GM19468 (cell line): ENCODE measurements around the gene UPK3B.
"Not testable (repeated sequence)": the region's sequence is repeated elsewhere in the genome, so short reads cannot be mapped to it uniquely, and the experiment has no call there.

ENCODE experiments used
- ATAC-seq: cut with Tn5 transposase; IDR thresholded peaks from one replicate; pipeline ENCODE4 v1.9.1; 2021; ENCODE audit warnings: mild to moderate bottlenecking, moderate library complexity, moderate number of reproducible peaks; ENCODE audit not compliant: unreplicated experiment; ENCODE audit errors: extremely low read depth

UPK3B gene

GRCh38 chr7:76511911-76512885 lies 1.8 kb downstream of the UPK3B start:
- ATAC-seq = not testable (repeated sequence)

DNA sequence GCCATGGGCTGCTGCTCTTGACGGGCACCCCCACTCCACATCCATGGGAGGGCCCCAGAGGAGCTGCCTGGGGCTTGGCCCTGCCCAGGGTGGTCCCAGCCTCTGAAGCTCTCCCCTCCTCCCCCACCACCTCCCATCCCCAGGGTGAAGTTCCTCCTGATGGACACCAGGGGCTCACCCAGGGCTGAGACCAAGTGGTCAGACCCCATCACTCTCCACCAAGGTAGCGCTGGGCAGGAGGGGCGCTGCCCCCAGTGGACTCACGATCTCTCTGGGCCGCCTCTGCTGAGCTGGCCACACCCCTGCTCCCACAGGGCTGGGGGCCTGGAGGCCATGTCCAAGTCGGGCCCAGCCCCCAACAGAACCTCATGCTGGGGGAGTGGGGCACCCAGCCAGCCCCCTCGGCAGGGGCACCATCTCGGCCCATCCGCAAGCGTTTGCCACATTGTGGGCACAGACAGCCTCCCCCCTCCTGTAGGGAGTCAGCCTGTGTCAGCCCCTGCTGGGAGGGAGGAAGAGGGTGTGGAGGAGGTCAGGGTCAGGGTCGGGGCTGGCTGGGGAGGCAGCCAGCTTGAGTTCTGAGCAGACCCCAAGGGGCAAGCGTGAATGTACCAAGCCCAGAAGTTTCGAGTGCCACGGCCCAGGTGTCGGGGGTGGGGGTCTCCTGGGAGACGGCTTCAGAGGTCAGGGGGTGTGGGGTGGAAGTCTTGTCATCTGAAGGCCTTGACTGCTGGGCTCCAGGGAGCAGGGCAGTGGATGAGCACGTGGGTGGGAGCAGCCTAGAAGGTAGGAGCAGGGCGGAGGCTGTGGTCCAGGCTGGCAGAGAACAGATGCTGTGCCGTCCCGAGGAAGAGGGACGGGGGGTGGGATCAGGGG lies 2.8 kb downstream of the UPK3B start:
- ATAC-seq = no peak

DNA sequence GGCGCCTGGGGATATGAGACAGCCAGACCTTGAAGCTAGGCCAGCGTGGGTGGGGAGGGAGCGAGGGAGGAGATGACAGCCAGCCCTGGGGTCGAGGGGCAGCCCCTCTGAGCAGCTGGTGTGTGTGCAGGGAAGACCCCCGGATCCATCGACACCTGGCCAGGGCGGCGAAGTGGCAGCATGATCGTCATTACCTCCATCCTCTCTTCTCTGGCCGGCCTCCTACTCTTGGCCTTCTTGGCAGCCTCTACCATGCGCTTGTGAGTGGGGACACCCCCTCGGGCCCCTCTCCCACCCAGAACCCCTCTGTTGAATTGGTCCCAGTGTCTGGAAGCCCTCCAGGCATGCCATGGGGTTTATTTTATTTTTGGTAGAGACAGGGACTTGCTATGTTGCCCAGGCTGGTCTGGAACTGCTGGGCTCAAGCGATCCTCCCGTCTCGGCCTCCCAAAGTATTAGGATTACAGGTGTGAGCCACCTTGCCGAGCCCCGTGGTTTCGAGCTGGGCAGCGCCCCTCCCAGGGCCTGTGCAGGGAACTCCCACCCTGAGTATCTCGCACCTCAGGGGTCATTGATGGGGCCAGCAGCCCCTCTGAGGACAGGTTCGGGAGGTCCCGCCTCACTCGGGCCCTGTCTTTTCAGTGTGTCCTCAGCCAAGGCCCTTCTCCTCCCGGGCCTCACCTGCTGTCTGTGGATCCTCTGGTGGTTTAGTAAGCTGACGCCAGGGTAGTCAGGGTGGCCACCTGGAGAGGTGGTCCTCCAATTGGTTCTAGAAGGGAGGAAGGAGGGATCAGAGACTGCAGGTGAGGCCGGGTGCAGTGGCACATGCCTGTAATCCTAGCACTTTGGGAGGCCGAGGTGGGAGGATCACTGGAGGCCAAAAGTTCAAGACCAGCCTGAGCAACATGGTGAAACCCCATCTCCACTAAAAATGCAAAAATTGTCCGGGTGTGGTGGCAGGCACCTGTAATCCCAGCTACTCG lies 3.8 kb downstream of the UPK3B start:
- ATAC-seq = no peak

- no peak for ATAC-seq
Measured at GRCh38 chr7:76514926-76515771, 4.8 kb downstream of the UPK3B start.

- no peak for ATAC-seq
Measured at GRCh38 chr7:76515999-76516443, 5.7 kb downstream of the UPK3B start.

DNA sequence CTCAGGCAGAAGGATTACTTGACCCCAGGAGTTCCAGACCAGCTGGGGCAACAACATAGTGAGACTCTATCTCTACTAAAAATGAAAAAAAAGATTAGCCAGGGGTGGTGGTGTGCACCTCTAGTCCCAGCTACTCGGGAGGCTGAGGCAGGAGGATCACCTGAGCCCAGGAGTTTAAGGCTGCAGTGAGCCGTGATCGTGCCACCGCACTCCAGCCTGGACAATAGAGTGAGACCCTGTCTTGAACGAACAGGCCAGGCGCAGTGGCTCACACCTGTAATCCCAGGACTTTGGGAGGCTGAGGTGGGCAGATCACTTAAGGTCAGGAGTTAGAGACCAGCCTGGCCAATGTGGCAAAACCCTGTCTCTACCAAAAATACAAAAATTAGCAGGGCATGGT lies 6.6 kb downstream of the UPK3B start:
- ATAC-seq = not testable (repeated sequence)

DNA sequence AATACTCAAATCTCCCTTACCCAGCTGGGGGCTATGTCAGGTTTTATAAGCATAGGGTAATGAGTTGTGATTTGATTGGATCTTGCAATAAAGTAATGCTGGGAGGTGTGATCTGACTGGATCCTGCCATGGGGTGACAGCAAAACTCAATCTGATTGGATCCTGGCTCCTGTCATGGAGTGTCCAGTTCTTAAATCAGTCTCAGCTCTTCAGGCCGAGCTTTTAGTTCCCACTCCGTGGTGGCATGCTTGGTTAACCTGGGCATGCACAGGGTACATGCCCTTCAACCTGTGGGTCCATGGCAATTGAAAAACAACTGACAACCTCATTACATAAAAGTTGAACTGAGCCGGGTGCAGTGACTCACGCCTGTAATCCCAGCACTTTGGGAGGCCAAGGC lies 15.8 kb downstream of the UPK3B start:
- ATAC-seq = not testable (repeated sequence)

DNA sequence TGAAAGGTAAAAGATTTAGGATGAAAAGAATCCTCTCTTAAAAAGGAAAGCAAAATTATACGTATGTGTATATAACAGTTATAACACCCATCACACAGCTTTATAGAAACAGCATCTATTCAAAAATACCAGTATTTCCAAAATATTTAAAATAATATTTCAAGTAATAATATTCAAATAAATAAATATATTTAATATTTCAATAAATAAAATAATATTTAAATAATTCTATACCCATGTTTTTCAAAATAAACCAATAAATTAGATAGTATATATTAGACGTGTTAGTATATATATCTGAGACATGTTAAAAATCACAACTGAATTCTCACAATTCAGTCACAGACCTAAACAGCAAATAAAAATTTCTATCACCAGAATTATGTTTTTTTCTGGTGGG lies 21.3 kb downstream of the UPK3B start:
- not testable (repeated sequence) for ATAC-seq

DNA sequence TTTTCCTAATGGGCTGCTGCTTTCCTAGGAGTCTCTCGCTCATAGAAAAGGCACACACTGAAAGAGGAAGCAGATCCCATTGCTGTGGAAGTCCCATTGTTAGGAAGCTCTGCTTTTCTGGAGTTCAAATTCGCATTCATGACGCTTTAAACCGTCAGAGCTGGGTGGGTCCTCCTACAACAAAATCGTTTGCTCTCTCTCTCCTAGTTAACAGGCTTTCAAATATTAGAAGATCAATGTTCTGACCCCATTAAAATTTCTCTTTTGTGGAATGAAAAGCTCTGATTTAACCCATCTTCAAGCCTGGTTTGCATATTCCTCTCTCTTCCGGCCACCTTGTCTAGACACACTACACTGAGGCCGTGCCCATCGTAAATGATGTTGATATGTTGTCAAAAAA lies 32.8 kb downstream of the UPK3B start, which contains the start of gene SPDYE16:
Gene SPDYE16, minus strand, starts transcription at position 101 of the 400 bp plus-strand sequence. CDS start 1,838 bp downstream, outside the sequence.
- ATAC-seq = not testable (repeated sequence)

- peak; percentile 97 for ATAC-seq
Measured at GRCh38 chr7:76549025-76549854, 38.9 kb downstream of the UPK3B start.

DNA sequence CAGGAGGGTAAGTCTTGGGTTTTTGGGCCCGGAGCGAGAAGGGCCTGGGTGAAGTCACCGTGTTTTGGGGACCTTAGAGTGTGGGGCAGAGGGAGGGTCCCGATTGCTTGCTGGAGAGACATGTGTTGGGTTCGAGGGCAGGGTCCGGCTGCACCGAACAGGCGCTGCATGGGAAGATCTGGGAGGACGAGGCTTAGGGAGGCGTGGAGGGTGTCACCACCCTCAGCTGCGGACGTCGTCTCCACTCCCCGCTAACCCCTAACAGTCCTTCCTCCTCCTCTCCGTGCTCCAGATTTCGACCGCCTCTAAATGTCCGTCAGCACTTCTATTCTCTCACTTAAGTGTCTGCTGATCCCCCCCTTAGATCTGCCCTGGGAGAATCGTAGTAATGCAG lies 39.5 kb downstream of the UPK3B start:
- not testable (repeated sequence) for ATAC-seq

DNA sequence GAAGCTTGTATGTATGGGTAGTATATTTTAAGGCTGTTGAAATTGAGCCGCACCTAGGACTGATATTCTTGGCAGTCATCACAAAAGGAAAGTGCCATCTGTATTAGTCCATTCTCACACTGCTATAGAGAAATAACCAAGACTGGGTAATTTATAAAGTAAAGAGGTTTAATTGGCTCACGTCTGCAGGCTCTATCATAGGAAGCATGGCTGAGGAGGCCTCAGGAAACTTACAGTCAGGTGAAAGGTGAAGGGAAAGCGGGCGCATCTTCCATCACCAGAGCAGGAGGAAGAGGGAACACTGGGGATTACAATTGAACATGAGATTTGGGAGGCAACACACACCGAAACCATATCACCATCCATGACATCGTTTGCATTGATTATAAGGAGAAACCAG lies 41.6 kb downstream of the UPK3B start:
- not testable (repeated sequence) for ATAC-seq

GRCh38 chr7:76559685-76560084 lies 49.3 kb downstream of the UPK3B start:
- not testable (repeated sequence) for ATAC-seq

DNA sequence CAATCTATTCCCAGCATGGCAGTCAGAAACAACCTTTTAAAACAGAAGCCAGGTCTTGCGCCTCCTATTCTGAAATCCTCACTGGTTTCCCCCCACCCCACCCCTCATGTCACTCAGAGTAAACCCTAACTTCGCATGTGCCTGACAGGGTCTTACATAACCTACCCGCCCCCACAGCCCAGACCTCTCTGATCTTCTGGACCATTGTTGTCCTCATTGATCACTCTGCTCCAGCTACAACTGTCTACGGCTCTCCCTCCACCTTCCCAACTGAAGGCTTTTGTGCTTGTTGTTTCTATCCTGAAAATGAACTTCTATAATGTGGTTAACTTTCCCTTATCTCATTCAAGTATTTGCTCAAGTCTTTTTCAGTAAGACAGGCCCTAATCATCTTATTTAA lies 49.8 kb downstream of the UPK3B start:
- ATAC-seq = not testable (repeated sequence)

DNA sequence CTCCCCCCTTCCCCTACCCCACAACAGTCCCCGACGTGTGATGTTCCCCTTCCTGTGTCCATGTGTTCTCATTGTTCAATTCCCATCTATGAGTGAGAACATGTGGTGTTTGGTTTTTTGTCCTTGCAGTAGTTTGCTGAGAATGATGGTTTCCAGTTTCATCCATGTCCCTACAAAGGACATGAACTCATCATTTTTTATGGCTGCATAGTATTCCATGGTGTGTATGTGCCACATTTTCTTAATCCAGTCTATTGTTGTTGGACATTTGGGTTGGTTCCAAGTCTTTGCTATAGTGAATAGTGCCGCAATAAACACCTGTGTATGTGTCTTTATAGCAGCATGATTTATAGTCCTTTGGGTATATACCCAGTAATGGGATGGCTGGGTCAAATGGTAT lies 51.0 kb downstream of the UPK3B start:
- ATAC-seq = not testable (repeated sequence)

- ATAC-seq = not testable (repeated sequence)
Measured at GRCh38 chr7:76565001-76565400, 54.6 kb downstream of the UPK3B start.
